ENCODE measurements around the gene ATG2A.
A peak's percentile ranks its signal among the peaks of the same experiment; 100 is the strongest.

The ATG2A gene

DNA sequence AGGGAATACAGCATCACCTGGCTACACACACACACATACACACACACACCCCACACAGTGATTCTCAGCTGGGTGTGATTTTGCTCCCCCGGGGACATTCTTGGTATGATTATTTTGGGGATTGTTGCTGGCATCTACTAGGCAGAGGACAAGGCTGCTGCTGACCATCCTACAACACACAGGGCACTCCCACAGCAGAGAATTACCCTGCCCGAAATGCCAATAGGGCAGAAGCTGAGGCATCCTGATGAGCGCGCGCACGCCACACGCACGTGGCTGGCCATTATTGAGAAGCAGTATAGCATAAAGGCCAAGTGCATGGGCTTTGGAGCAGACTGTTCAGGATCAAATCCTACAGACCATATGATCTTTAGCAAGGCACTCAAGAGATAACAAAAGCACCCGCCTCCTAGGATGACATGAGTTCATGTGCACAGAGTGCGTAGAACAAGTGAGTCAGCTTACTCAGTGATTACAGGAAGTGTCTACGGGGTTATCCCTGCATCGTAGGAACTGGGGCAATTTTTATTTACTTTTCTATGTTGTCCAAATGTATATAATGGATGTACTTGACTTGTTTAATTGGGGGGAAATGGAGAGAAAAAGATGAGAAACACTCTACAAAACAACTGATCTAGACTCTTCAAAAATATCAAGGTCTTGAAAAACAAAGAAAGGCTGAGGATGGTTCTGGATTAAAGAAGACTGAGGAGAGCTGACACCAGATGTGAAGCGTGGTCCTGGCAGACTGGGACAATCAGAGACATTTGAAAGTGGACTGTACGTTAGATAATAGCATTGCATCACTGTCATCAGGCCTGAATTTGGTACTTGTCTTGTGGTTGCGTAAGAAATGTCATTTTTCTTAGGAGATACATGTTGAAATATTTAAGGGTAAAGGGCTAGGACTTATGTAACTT lies 31.4 kb downstream of the ATG2A start:
- DNase-seq (ENCODE audit: low spot score), result no peak

DNA sequence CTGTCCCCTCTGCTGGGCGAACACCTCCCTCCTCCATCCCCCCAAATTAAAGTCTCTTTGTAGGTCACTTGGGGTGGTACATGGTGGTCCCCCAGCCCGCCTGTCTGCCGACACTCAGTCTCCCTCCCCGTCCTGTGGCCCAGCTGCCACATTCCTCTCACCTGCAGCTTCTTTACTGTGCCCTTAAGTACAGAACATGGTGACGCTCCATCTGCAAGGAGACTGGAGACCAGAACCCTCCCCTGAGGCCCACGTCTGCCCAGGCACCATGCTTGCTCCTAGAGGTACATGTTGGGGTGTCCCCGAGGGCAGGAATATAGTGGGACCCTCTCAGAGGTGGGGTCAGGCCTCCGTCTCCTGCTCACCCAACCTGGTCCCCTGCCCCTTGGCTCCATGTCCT lies 33.0 kb downstream of the ATG2A start:
- DNase-seq (ENCODE audit: low spot score), result no peak

DNA sequence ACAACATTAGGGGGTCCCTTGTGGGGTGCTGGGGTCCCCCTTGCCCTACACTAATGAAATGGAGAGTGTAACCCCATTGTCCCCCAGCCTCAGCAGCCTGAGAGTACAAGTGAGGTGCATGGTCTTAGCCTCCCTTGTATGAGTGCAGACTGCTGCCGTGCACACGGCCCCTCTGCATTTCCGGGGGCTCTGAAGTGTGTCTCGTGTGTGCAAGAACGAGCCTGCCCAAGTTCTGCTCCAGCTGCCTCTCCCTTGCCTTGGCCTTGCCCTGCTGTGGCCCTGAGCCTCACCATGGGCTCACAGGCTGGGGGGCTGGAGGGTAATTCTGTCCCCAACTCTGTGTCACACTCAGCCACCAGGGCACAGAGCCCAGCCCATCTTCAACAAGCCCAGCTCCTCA lies 33.4 kb downstream of the ATG2A start:
- DNase-seq (ENCODE audit: low spot score), result no peak

DNA sequence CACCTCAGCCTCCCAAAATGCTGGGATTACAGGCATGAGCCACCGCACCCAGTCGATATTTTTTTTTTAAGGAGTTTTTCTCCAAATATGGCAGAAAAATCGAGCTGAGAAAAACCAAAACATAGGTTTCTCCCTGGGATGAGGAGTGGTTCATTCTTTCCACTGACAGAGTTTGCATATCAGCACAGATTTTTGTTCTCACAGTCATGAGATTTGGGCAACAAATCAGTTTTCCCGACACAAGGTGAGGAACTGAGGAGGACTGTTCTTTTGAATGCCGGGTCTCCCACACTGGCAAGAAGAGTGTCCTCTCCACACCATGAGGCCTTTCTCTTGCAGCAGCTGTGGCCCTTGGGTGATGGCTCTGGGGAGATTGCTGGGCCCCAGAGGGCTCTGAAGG lies 34.8 kb downstream of the ATG2A start:
- DNase-seq (ENCODE audit: low spot score), result no peak

DNA sequence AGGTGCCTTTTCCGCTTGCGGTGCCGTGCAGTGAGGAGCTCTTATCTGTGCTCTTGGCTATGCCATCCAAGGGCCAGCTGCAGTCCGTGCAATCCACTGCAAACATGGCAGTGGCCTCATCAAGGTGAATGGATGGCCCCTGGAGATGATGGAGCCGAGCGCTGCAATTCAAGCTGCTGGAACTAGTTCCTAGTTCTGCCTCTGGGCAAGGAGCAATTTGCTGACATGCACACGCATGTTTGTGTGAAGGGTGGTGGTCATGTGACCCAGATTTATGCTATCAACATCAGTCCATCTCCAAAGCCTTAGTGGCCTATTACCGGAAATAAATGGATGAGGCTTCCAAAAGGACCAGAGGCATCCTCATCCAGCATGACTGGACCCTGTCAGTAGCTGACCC lies 35.5 kb downstream of the ATG2A start:
- DNase-seq (ENCODE audit: low spot score), result no peak

DNA sequence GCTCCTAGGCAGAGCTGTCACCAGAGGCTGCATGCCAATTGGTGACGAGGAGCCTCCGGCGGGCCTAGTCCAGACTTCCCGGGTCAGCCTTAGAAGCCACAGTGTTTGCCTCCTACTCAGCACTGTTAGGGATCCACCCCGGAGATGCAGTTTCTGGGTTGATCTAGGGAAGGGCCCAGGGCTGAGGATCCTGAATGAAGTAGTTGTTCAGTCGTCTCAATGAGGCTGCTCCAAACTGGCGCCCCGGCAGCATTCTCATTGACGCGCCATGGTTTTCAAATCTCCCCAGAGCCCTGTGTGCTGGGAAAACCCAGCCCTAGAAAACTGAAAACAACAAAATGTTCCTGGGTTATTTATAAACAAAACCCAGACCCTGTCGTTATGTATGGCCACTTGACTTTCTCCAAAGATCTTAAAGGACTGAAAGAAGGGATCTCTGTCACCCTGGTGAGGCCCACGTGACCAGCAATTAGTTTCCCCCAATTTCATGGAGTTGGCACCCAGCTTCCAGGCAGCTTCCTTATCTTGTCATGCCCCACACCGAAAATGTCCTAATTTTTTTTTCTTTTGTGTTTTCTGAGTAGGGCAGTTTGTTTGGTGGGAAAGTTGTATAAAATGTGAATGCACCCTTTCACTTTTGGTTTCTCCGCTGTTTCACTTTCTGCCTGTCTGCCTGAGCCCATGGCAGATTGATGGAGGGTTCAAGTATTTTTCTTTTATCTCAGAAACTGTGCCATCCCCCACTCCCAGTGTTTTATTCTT lies 36.6 kb downstream of the ATG2A start:
- no peak for DNase-seq (ENCODE audit: low spot score)

DNA sequence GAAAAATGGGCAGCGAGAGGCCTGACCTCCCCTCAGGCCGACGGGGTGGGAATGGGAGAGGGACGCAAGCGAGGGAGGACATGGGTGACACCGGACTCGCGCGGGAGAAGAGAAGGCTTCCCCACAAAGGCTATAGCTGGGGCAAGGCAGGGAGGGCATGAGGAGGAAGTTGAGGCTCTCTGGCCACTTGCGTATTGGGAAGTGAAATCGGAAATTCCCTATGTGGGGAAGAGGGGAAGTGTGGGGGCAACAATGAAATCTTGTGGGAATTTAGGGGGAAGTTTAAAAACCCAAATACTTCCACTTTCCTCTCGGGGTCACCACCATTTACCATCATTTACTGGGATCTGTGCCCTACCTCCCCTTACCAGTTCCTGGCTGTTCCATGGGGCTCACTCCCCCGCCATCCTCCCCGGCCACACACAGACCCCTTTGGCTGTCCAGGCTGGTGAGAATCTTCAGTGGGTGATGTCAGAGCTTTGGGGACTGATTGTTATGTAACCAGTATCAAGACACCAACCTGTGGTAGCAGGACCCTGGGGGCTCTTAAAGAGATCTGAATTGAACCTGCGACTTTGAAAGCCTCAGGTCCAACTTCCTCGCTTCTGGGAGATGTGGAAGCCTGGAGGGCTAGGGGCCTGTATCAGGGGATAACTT lies 37.6 kb downstream of the ATG2A start:
- DNase-seq (ENCODE audit: low spot score), result no peak

DNA sequence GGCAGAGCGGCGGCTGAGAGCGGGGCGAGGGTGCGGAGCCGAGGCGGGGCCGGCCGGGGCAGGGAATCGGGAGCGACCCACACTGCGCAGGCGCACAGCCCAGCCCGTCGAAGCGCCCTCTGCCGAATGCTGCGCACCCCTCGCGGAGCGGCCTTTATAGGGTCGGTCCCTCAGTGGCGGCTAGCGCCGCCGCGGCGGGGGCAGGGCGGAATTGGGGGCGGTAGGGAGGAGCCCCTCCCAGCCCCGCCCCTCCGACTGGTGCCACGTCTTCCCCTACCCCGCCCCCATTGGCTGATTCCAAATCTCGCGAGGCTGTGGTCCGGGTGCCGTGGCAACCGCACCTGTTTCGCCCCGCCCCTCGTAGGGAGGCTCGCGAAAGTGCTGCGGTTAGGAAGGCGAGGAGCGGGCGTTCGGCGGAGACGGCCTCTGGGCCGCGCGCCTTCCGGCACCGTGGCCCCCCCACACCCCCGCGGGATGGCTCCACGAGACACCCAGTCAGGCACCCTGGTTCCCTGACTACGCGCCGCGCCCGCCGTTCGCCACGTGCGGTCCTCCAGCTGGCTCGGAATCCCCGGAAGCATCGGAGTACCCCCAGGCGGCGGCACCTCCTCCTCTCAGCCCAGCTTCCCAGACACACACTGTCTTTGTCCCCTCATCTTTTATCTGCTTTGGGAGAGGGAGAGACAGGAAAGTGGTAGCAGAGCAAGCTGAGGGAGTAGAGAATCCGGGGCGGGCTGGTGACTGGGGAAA lies 38.3 kb downstream of the ATG2A start, which contains the start of gene EHD1:
Gene EHD1 (minus strand): TSS at position 128 of the 750 bp plus-strand sequence. CDS start 157 bp downstream, outside the sequence.
- peak; percentile 98 for DNase-seq (ENCODE audit: low spot score)

DNA sequence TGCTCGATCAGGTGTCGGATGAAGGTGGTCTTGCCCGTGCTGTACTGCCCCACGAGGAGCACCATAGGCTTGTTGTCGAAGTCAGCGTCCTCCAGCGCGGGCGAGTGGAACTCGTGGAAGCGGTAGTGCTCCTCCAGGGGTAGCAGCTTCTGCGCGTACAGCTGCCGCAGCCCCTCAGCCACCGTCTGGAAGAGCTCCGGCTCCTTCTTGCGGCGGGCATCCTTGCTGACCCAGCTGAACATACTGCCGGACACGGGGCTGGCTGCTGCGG lies 38.9 kb downstream of the ATG2A start:
- no peak for DNase-seq (ENCODE audit: low spot score)

DNA sequence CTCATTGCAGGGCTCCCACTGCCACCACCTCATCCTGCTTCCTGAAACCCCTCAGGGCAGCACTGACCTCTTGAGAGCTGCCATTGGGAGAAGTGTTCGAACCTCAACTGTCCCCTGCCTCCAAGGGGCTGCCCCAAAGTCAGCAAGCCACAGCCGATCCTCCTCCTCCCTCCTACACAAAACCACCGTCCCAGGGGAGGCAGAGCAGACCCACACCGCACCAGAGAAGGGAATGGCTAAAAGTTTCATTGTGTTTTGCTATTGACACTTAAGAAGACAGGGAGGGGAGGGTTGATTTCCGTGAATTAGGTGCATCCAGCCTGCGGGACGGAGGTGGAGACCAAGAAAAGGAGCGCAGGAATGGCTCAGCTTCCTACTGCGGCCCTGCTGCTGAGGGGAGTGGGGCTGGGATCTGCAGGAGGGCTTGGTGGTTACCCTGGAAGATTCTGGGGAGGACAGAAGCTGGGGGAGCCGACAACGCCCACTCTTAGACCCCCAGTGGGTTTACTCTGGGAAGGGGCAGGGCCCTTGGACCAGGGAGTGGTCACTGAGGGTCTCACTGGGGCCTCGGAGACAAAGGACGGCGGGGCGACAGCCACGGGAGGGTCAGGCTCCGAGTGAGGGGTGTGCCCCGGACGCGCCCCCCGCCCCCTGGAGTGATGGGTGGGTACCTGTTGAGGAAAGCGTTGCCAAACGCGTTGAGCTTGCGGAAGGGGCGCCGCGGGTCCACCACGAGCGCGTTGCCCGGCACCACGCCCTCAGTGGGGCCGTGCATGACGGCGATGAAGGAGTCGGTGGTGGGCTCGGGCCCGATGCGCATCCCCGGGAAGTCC lies 39.4 kb downstream of the ATG2A start:
- DNase-seq (ENCODE audit: low spot score), result no peak

DNA sequence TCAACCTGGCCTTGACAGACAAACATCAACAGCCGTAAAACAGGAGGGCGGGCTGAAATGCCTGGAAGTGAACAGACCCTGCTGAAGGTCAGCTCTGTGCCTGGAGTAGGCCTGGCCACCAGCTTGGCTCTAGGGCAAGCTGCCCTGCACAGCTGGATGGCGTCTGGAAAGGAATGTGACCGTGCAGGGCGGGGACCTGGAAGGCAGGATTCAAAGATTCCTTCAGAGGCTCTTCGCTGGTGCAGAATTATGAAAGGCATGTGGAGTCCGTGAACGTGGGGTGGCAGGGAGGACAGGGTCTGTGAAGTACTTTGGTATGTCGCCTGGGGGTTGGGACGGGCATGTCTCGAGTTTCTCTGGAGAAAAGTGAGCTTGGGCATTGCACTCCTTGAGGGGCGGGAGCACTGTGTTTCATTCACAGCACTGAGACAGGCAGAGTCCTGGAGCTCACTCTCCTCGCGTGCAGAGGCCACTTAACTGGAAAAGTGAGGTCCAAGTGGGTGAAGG lies 40.1 kb downstream of the ATG2A start:
- no peak for DNase-seq (ENCODE audit: low spot score)

DNA sequence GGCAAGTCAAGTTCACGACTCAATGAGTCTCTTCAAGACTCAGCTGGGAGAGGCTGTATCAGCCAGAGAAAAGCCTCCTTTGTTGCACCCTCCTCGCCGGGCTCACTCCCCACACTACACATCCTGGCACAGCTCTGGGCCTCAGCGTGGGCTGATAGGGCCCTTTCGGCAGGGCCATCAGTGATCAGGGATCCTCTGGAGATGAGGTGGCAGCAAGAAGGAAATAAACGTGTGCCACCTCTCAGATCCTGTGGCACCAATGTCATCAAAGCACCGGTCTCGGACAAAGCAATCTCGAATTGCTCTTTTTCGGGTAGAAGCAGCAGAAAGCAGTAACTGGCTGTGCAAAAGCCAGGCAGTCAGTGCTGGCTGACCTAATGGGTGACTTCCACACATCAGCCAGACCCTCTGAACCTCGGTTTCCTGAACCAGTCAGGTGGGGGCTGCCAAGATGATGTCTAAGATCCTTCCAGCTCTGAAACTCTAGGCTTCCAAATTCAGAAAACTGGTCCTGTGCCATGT lies 40.7 kb downstream of the ATG2A start:
- no peak for DNase-seq (ENCODE audit: low spot score)

DNA sequence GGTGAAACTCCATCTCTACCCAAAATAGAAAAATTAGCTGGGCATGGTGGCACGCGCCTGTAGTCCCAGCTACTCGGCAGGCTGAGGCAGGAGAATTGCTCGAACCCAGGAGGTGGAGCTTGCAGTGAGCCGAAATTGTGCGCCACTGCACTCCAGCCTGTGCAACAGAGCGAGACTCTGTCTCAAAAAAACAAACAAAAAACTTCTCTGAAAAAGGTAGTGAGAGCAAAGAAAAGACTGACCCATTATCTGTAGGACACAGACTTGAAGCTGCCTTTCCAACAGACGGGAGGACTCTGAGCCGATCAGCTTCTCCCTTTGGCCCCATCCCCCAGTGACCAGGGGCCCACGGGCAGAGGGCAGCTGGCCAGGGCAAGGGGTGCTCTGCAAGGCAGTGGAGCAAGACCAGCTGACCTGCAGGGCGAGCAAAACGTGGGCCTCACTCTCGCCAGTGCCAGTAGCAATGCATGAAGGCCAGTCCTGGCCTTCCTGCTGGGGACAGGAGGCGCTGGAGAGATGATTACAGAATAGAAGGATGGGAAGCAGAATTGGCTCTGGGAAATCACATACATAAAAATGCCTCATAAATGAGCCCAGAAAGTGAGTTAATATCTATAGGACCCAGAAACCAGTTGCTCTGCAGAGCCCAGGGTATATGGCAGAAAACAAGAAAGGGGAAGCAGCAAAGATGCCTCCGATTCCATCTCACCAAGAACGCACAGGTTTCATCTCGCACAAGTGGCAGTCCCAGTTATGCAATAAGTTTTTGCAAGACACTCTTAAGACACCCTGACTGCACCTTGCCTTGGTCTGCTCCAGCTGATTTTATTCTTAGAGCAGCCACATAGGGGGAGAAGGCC lies 41.4 kb downstream of the ATG2A start:
- no peak for DNase-seq (ENCODE audit: low spot score)

DNA sequence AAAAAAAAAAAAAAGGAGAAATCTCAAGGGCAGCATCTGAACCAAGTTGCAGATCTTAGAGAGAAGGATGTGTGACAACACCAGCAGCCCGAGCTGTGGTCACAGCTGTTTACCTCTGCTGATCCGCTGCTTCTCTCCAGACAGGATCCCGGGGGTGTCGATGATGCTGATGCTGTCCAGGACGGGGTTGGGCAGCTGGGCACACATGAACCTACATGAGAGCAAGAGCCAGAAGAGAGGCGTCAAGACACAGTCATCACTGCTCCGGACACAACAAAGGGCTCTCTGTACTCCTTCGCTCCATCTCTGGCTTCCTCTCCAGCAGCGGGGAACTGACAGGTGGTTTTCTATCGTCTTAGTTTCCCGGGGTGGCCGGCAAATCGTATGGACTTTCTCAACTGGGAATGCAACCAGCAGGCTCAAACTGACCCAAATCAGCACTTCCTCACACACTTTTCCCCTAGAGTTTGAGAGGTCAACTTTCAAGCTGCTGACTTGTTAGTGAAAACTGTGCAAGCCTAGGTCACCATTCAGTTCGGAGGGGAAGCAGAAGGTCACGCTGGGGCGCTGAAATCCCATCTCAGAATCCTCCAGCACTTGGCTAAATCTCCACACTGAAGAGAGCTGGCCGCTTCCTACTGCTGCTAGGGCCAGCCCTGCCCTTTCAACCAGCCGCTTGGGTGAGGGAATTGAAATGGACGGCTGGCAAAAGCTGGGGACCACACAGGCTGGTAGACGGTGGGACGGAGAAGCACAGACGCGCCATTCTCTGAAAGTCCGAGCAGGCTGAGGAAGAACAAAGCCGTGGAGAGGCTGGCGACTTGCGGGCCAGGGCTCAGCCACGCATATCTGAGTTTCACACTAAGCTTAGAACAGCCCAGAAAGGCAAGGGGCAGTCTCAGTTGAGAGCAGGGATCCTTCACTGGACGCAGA lies 42.4 kb downstream of the ATG2A start:
- no peak for DNase-seq (ENCODE audit: low spot score)

DNA sequence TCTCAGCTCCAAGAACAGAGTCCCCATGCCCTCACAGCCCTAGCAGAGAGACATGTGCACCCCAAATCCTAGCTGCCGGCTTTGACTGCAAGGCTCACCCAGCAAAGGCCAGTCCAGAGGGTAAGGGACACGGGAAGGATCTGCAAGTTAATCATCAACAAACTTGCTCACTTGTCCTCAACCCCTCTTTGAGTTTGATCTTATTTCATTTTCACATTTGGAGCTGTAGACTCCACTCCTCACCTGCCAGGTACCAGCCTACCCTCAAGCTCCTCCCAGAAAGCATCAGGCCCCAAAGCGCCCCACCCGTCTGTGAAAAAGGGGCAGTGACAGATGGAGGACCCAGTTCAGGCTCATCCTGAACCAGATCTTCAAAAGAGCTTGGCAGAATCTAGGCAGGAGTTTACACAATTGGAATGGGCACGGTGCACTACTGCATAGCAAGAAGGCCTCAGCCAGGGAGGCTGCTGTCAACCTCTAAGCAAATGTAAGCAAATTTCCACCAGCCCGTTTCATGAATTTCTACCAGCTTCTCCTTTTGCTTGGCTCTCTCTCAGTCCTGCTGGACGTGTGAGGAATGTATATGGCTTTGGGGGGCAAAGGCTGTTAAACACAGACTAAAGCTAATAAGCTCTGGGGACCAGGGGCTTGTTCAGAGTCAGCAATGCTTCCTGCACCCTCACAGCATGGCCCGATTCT lies 44.1 kb downstream of the ATG2A start:
- DNase-seq (ENCODE audit: low spot score), result no peak

DNA sequence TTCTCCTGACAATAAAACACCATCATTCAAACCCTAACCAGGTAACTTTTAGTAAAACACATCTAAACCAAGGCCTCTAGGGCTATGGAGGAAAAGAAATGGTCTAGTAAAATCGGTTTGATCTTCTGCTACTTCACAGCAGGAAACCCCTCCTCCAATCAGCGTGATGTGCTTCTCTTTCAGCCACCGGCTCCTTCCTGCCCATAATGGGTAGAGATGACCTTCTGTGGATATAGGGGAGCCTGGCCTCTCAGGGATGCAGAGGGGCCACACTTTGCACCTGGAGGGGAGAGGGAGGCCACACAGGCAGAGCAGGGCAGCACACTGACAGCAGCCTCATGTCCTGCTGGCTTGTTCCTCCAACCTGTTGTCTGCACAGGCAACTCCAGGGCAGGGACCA lies 45.5 kb downstream of the ATG2A start:
- DNase-seq (ENCODE audit: low spot score), result no peak

DNA sequence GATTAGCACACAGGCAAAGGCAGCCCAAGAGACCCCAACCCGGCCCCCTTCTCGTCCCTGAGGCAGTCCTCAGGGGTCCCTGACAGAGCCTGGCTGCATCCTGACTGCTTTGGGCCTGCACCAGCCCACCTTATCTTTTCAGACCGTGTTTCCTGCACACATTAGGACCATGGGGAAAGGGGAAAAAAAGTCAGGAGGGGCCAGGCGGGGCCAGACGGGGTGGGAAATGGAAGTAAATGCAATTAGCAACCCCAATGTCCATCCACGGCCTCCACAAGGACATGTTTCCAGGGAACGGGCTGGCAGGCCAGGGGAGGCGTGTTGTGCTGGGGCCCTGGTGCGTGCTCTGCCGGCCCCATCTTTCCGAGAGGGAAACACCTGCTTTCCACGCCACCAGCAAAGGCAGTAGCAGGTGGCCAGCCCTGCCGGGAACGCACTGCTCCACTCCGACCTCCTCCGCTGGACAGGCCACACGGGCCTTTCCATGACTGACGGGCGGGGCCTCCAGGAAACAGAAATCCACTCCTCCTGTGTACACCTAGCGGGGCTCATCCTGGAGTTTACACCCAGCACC lies 46.0 kb downstream of the ATG2A start:
- no peak for DNase-seq (ENCODE audit: low spot score)
